IMR-90 (cell line): Measurements from ENCODE around the gene TRIAP1. TPM values are rescaled to one million over a fixed set of nuclear protein-coding genes. Genes with fewer than 3 reads are reported as not detected.

Source experiments
- ATAC-seq: fragments of 200-7000 bp; cut with Tn5 transposase; 2 replicates; pipeline ENCODE4 v1.9.1; 2020; ENCODE audit warnings: low read depth, mild to moderate bottlenecking, moderate library complexity
- BruUV-seq: library from RNA; stranded (reverse); fragments of 400-500 nt; replicated peaks from 2 replicates; lab custom pipeline; 2021; lab: Mats Ljungman, UMichigan
- CTCF ChIA-PET: fragments of 300-600 bp; formaldehyde crosslinking; extraction: SDS; loops from one replicate; lab custom pipeline; 2021; ENCODE audit warnings: antibody characterized with exemption; lab: Yijun Ruan, JAX
- POLR2A ChIA-PET: fragments of 300-600 bp; sonication (Branson Sonifier 250); formaldehyde crosslinking; loops from one replicate; lab custom pipeline; 2022; ENCODE audit warnings: antibody characterized with exemption; ENCODE audit not compliant: unreplicated experiment; lab: Charles Lee
- DNase-seq: peaks from one replicate; pipeline ENCODE4 v3.0.0; 2013
- H2AFZ ChIP-seq: replicated peaks from 2 replicates; pipeline ENCODE3; 2013; ENCODE audit warnings: low read length, mild to moderate bottlenecking; ENCODE audit not compliant: poor library complexity
- H2AK5ac ChIP-seq: 2 replicates; pipeline ENCODE4 v1.6.1; 2013; ENCODE audit warnings: low read depth, low read length, inconsistent platforms
- H2AK9ac ChIP-seq: replicated peaks from 2 replicates; pipeline ENCODE3; 2013; ENCODE audit warnings: mild to moderate bottlenecking, low read depth, low read length, moderate library complexity; ENCODE audit not compliant: poor library complexity
- H2BK120ac ChIP-seq: 2 replicates; pipeline ENCODE4 v1.6.1; 2013; ENCODE audit warnings: low read depth, low read length, inconsistent platforms
- H2BK15ac ChIP-seq: 3 replicates; pipeline ENCODE4 v1.6.1; 2013; ENCODE audit warnings: low read depth, low read length, inconsistent platforms
- H2BK20ac ChIP-seq: 2 replicates; pipeline ENCODE4 v1.6.1; 2013; ENCODE audit warnings: low read depth, mild to moderate bottlenecking, inconsistent platforms, low read length, moderate library complexity
- H2BK5ac ChIP-seq: 2 replicates; pipeline ENCODE4 v1.6.1; 2013; ENCODE audit warnings: mild to moderate bottlenecking, low read depth, low read length, inconsistent platforms; ENCODE audit not compliant: poor library complexity, severe bottlenecking
- H3K14ac ChIP-seq: replicated peaks from 2 replicates; pipeline ENCODE4 v1.6.1; 2013; ENCODE audit warnings: low read depth, low read length, inconsistent platforms
- H3K18ac ChIP-seq: 2 replicates; pipeline ENCODE4 v1.6.1; 2013; ENCODE audit warnings: low read depth, low read length, control low read depth
- H3K23ac ChIP-seq: 2 replicates; pipeline ENCODE4 v1.6.1; 2013; ENCODE audit warnings: low read depth, low read length, inconsistent platforms
- H3K27ac ChIP-seq: 2 replicates; pipeline ENCODE4 v1.5.1; 2013; ENCODE audit warnings: mild to moderate bottlenecking, control low read depth, low read length; ENCODE audit not compliant: insufficient read depth
- H3K27me3 ChIP-seq: 2 replicates; pipeline ENCODE4 v1.6.1; 2013; ENCODE audit warnings: low read length; ENCODE audit not compliant: control insufficient read depth, insufficient read depth
- H3K36me3 ChIP-seq: 2 replicates; pipeline ENCODE4 v1.6.1; 2013; ENCODE audit warnings: low read length, mixed read lengths; ENCODE audit not compliant: control insufficient read depth, insufficient read depth
- H3K4ac ChIP-seq: 2 replicates; pipeline ENCODE4 v1.6.1; 2013; ENCODE audit warnings: low read depth, low read length, inconsistent platforms
- H3K4me1 ChIP-seq: 2 replicates; pipeline ENCODE4 v1.6.1; 2013; ENCODE audit warnings: low read length, mixed read lengths; ENCODE audit not compliant: control insufficient read depth, insufficient read depth
- H3K4me2 ChIP-seq: 2 replicates; pipeline ENCODE4 v1.6.1; 2013; ENCODE audit warnings: low read depth, mild to moderate bottlenecking, control low read depth, low read length, moderate library complexity
- H3K4me3 ChIP-seq: 2 replicates; pipeline ENCODE4 v1.5.1; 2013; ENCODE audit warnings: low read depth, mild to moderate bottlenecking, control low read depth, low read length, moderate library complexity; ENCODE audit not compliant: insufficient read depth
- H3K56ac ChIP-seq: 2 replicates; pipeline ENCODE4 v1.6.1; 2013; ENCODE audit warnings: low read length, inconsistent platforms; ENCODE audit not compliant: insufficient read depth; ENCODE audit errors: extremely low read depth
- H3K79me1 ChIP-seq, 2 experiments: 2 replicates each; pipeline ENCODE4 v1.6.1; 2013; ENCODE audit warnings: low read length in 2 of 2, inconsistent platforms in 1 of 2, low read depth in 1 of 2
- H3K9ac ChIP-seq: 2 replicates; pipeline ENCODE4 v1.6.1; 2013; ENCODE audit warnings: low read depth, low read length, control low read depth
- H3K9me1 ChIP-seq: 2 replicates; pipeline ENCODE4 v1.6.1; 2013; ENCODE audit warnings: low read length, inconsistent platforms; ENCODE audit not compliant: insufficient read depth
- H3K9me3 ChIP-seq: 2 replicates; pipeline ENCODE4 v1.6.1; 2013; ENCODE audit warnings: low read length; ENCODE audit not compliant: control insufficient read depth, insufficient read depth
- H4K20me1 ChIP-seq: 2 replicates; pipeline ENCODE4 v1.6.1; 2013; ENCODE audit warnings: low read length, inconsistent platforms; ENCODE audit not compliant: insufficient read depth
- H4K5ac ChIP-seq: 2 replicates; pipeline ENCODE4 v1.6.1; 2013; ENCODE audit warnings: mild to moderate bottlenecking, low read depth, low read length, control low read depth
- H4K8ac ChIP-seq, 2 experiments: 2 replicates each; pipeline ENCODE4 v1.6.1; 2013; ENCODE audit warnings: low read depth in 2 of 2, low read length in 2 of 2, control low read depth in 1 of 2, inconsistent platforms in 1 of 2
- H4K91ac ChIP-seq: 2 replicates; pipeline ENCODE4 v1.6.1; 2013; ENCODE audit warnings: low read depth, low read length, inconsistent platforms; ENCODE audit not compliant: insufficient read depth
- BHLHE40 ChIP-seq: fragments of 150-350 bp; IDR thresholded peaks from 2 replicates; pipeline ENCODE4 v1.6.1; 2016; ENCODE audit warnings: mild to moderate bottlenecking, low read depth, low read length
- CEBPB ChIP-seq: IDR thresholded peaks from 2 replicates; pipeline ENCODE4 v1.6.1; 2012; ENCODE audit warnings: low read depth, low read length, improper control_type of control experiment
- CHD1 ChIP-seq: IDR thresholded peaks from 2 replicates; pipeline ENCODE4 v1.6.1; 2012; ENCODE audit warnings: low read depth, low read length, improper control_type of control experiment
- FOS ChIP-seq: fragments of 150-350 bp; IDR thresholded peaks from 2 replicates; pipeline ENCODE4 v1.6.1; 2016; ENCODE audit warnings: low read depth, low read length
- MAFK ChIP-seq: IDR thresholded peaks from 2 replicates; pipeline ENCODE4 v1.6.1; 2012; ENCODE audit warnings: low read depth, low read length, improper control_type of control experiment
- MAZ ChIP-seq: IDR thresholded peaks from 2 replicates; pipeline ENCODE4 v1.6.1; 2012; ENCODE audit warnings: low read depth, mild to moderate bottlenecking, low read length, improper control_type of control experiment, moderate library complexity, borderline replicate concordance
- MXI1 ChIP-seq: IDR thresholded peaks from 2 replicates; pipeline ENCODE4 v1.6.1; 2012; ENCODE audit warnings: low read depth, mild to moderate bottlenecking, low read length, moderate library complexity, borderline replicate concordance
- NFE2L2 ChIP-seq: fragments of 150-350 bp; IDR thresholded peaks from 2 replicates; pipeline ENCODE4 v1.6.1; 2016; ENCODE audit warnings: low read depth, mild to moderate bottlenecking, low read length
- POLR2A ChIP-seq: IDR thresholded peaks from 2 replicates; pipeline ENCODE4 v1.6.1; 2012; ENCODE audit warnings: mild to moderate bottlenecking, low read depth, low read length
- RAD21 ChIP-seq: IDR thresholded peaks from 2 replicates; pipeline ENCODE4 v1.6.1; 2012; ENCODE audit warnings: low read length, improper control_type of control experiment
- RCOR1 ChIP-seq: IDR thresholded peaks from 2 replicates; pipeline ENCODE4 v1.6.1; 2012; ENCODE audit warnings: mild to moderate bottlenecking, low read length, improper control_type of control experiment; ENCODE audit not compliant: insufficient replicate concordance
- RFX5 ChIP-seq: IDR thresholded peaks from 2 replicates; pipeline ENCODE4 v1.8.0; 2012; ENCODE audit warnings: low read depth, mild to moderate bottlenecking, low read length, moderate library complexity
- SMC3 ChIP-seq: fragments of 150-350 bp; IDR thresholded peaks from 2 replicates; pipeline ENCODE4 v1.6.1; 2016; ENCODE audit warnings: low read depth, mild to moderate bottlenecking, antibody characterized with exemption, low read length, moderate library complexity
- WGBS, 2 experiments: methylation state at CpG; one replicate each; pipeline versions ENCODE4 v1.1.5 to v1.1.7; 2013; ENCODE audit warnings: missing lambda C conversion rate in 2 of 2; ENCODE audit not compliant: insufficient read length in 1 of 2; ENCODE audit errors: extremely low coverage in 2 of 2; 5-methylcytosine and 5-hydroxymethylcytosine counted together
- dilution Hi-C: fragments of 300-500 bp; cut with HindIII; formaldehyde crosslinking; loops from one replicate; pipeline ENCODE4 v1.14.3; 2018; ENCODE audit warnings: low sequenced_read_pairs; ENCODE audit not compliant: unreplicated experiment
- in situ Hi-C: fragments of 300-500 bp; cut with MboI; formaldehyde crosslinking; loops from 3 replicates; pipeline ENCODE4 v1.14.3; 2019; ENCODE audit warnings: low sequenced_read_pairs, inconsistent platforms, mixed read lengths
- intact Hi-C: fragments of 100-400 bp; cut with micrococcal nuclease; formaldehyde crosslinking; loops from 2 replicates; pipeline ENCODE4 v1.10.0; 2022
- polyA plus RNA-seq, 3 experiments: library from polyadenylated mRNA; depleted of rRNA; stranded (reverse); fragments of >200 nt; gene quantifications; 2 replicates each; pipeline ENCODE4 v1.2.3, GENCODE V29; 2012; ENCODE audit warnings: low replicate concordance in 1 of 3
- total RNA-seq: library from RNA; depleted of rRNA; stranded (reverse); fragments of >200 nt; gene quantifications from 2 replicates; pipeline ENCODE4 v1.2.3, GENCODE V29; 2012
- TF ChIP-seq, protein P1 (sequence below): fragments of 150-350 bp; IDR thresholded peaks from 2 replicates; pipeline ENCODE4 v1.6.1; 2016; ENCODE audit warnings: low read depth, mild to moderate bottlenecking, low read length, moderate library complexity, borderline replicate concordance
- TF ChIP-seq, protein P2 (sequence below): fragments of 150-350 bp; IDR thresholded peaks from 2 replicates; pipeline ENCODE4 v1.6.1; 2017; ENCODE audit warnings: mild to moderate bottlenecking, antibody characterized with exemption, low read length, low read depth
- TF ChIP-seq, protein P3 (sequence below): conservative IDR thresholded peaks from 2 replicates; pipeline ENCODE4 v1.5.1; 2012; ENCODE audit warnings: mild to moderate bottlenecking, low read depth, low read length, improper control_type of control experiment

TRIAP1 gene
- total and polyA plus RNA-seq, 2 of the 4 experiments (the other 2 are of a cell fraction): 19.2 to 32.3 TPM

DNA sequence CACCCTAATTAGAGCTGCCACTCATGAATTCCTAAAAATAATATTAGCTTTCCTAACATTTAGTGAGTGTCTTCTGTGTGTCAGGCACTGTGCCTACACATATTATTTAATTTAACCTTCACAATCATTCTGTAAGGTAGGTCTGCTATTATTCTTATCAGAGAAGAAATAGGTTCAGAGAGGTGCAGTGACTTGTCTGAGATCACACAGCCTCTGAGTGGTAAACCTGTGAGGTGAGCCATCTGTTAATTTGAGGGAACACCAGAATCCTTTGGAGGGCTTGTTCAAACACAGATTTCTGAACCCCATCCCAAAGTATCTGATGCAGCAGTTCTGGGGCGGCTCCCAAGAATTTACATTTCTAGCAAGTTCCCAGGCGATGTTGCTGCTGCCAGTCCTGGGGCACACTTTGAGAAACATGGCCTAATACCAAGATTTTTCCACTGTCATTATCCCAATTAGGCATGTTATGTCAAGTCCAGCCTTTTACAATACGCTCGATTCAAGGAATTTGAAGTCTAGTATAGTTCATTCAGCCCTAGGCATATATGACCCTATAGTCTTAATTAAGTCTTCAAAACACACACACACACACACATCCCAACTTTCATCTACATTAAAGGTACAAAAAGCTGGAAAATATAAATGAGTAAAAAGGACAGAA, 28.1 kb downstream of the TRIAP1 start:
- no peak overlapping the region for H3K23ac ChIP-seq
- no peaks in the 10 kb centered on the region for H3K36me3 ChIP-seq
- BruUV-seq: no TSS peak
- DNase-seq (no peak), ATAC-seq (no peak)
- no peak overlapping the region for H4K8ac ChIP-seq
- H2BK120ac ChIP-seq: no peak overlapping the region
- intact Hi-C loops: no loop called here
- no peaks in the 10 kb centered on the region for H3K9me1 ChIP-seq
- CTCF ChIA-PET: no interaction called here
- H2BK15ac ChIP-seq: no peak overlapping the region
- peaks cover 27% of the 10 kb centered on the region for H3K27me3 ChIP-seq
- no peak overlapping the region for H3K27ac ChIP-seq
- H4K5ac ChIP-seq: no peak overlapping the region
- no peaks in the 10 kb centered on the region for H3K79me1 ChIP-seq
- no peak overlapping the region for H3K18ac ChIP-seq
- H2AK9ac ChIP-seq: no peak overlapping the region
- H3K56ac ChIP-seq: no peak overlapping the region
- H4K20me1 ChIP-seq: no peaks in the 10 kb centered on the region
- no peak overlapping the region for H3K14ac ChIP-seq
- no peak overlapping the region for H2BK20ac ChIP-seq
- POLR2A ChIA-PET: no interaction called here
- no peak overlapping the region for H2AK5ac ChIP-seq
- 88% methylated on average over 1 of the region's 4 CpGs; no CpG with 5 or more reads in 1 of the 2 experiments for WGBS, 2 experiments
- in situ Hi-C loops: no loop called here
- TF ChIP-seq CHD1 (no peak), MAZ (no peak), BHLHE40 (no peak), FOS (no peak), RCOR1 (no peak), MXI1 (no peak), MAFK (no peak), SMC3 (no peak), NFE2L2 (no peak), RFX5 (no peak), CEBPB (no peak), RAD21 (no peak), POLR2A (no peak)
- TF ChIP-seq, protein P1, sequence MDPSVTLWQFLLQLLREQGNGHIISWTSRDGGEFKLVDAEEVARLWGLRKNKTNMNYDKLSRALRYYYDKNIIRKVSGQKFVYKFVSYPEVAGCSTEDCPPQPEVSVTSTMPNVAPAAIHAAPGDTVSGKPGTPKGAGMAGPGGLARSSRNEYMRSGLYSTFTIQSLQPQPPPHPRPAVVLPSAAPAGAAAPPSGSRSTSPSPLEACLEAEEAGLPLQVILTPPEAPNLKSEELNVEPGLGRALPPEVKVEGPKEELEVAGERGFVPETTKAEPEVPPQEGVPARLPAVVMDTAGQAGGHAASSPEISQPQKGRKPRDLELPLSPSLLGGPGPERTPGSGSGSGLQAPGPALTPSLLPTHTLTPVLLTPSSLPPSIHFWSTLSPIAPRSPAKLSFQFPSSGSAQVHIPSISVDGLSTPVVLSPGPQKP: no peak
- TF ChIP-seq, protein P2, sequence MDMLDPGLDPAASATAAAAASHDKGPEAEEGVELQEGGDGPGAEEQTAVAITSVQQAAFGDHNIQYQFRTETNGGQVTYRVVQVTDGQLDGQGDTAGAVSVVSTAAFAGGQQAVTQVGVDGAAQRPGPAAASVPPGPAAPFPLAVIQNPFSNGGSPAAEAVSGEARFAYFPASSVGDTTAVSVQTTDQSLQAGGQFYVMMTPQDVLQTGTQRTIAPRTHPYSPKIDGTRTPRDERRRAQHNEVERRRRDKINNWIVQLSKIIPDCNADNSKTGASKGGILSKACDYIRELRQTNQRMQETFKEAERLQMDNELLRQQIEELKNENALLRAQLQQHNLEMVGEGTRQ: no peak
- TF ChIP-seq, protein P3, sequence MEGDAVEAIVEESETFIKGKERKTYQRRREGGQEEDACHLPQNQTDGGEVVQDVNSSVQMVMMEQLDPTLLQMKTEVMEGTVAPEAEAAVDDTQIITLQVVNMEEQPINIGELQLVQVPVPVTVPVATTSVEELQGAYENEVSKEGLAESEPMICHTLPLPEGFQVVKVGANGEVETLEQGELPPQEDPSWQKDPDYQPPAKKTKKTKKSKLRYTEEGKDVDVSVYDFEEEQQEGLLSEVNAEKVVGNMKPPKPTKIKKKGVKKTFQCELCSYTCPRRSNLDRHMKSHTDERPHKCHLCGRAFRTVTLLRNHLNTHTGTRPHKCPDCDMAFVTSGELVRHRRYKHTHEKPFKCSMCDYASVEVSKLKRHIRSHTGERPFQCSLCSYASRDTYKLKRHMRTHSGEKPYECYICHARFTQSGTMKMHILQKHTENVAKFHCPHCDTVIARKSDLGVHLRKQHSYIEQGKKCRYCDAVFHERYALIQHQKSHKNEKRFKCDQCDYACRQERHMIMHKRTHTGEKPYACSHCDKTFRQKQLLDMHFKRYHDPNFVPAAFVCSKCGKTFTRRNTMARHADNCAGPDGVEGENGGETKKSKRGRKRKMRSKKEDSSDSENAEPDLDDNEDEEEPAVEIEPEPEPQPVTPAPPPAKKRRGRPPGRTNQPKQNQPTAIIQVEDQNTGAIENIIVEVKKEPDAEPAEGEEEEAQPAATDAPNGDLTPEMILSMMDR: no peak
- no peak overlapping the region for H3K9ac ChIP-seq
- H4K91ac ChIP-seq: no peak overlapping the region
- H3K9me3 ChIP-seq: no peaks in the 10 kb centered on the region
- no peak overlapping the region for H2AFZ ChIP-seq
- H2BK5ac ChIP-seq: no peak overlapping the region
- no peaks in the 10 kb centered on the region for H3K4me1 ChIP-seq
- H3K4me3 ChIP-seq: no peak overlapping the region
- dilution Hi-C loops: no loop called here
- no peak overlapping the region for H3K4me2 ChIP-seq
- H3K4ac ChIP-seq: no peak overlapping the region
